K562 (cell line): ENCODE data around the gene MPZL1. TPM values are rescaled to one million over a fixed set of nuclear protein-coding genes. Genes with fewer than 3 reads are reported as not detected.

ENCODE experiments used
- ATAC-seq: fragments of 200-7000 bp; cut with Tn5 transposase; 3 replicates; pipeline ENCODE4 v1.9.1; 2020; ENCODE audit warnings: moderate library complexity
- BruUV-seq: library from RNA; stranded (reverse); fragments of 400-500 nt; replicated peaks from 2 replicates; lab custom pipeline; 2021; lab: Mats Ljungman, UMichigan
- CTCF ChIA-PET: fragments of 300-600 bp; formaldehyde crosslinking; extraction: SDS; loops from one replicate; lab custom pipeline; 2021; ENCODE audit warnings: low intra/inter-chr PET ratio; lab: Yijun Ruan, JAX
- POLR2A ChIA-PET: fragments of 300-600, 350-650 bp; sonication (Branson Sonifier 250); formaldehyde crosslinking; extraction: SDS; loops from one replicate; lab custom pipeline; 2021; ENCODE audit warnings: antibody characterized with exemption, inconsistent platforms; lab: Yijun Ruan, JAX
- DNase-seq, 4 experiments: peaks; one replicate each; pipeline versions ENCODE4 v3.0.0 to v3.0.0-alpha.2; 2011 to 2018; ENCODE audit warnings: low spot score in 3 of 4, mixed read lengths in 3 of 4; ENCODE audit errors: extremely low read depth in 1 of 4
- FAIRE-seq: peaks from 2 replicates; lab custom pipeline; 2011; peaks lifted over from hg19 to GRCh38; lab: Jason Lieb, UNC
- H2AFZ ChIP-seq: 2 replicates; pipeline ENCODE4 v1.6.0; 2011; ENCODE audit warnings: low read depth, low read length, control low read depth, inconsistent platforms
- H3K27ac ChIP-seq: fragments of 200-600 bp; 3 replicates; pipeline ENCODE4 v1.8.0; 2011; ENCODE audit warnings: low read depth, mild to moderate bottlenecking, control low read depth, inconsistent platforms, low read length, moderate library complexity, mixed read lengths; ENCODE audit errors: extremely low read depth
- H3K27me3 ChIP-seq, 2 experiments: fragments of 300-600 bp in 1 of 2; 2 replicates in 1 of 2; 3 replicates in 1 of 2; pipeline versions ENCODE4 v1.6.0 to v1.8.0; 2011; ENCODE audit warnings: inconsistent platforms in 2 of 2, low read length in 2 of 2, mild to moderate bottlenecking in 1 of 2, mixed read lengths in 1 of 2, moderate library complexity in 1 of 2; ENCODE audit not compliant: control insufficient read depth in 2 of 2, insufficient read depth in 2 of 2
- H3K36me3 ChIP-seq: fragments of 300-600 bp; 3 replicates; pipeline ENCODE4 v1.8.0; 2011; ENCODE audit warnings: mild to moderate bottlenecking, low read length, inconsistent platforms; ENCODE audit not compliant: control insufficient read depth, insufficient read depth
- H3K4me1 ChIP-seq, 2 experiments: fragments of 200-600 bp in 1 of 2; replicated peaks in 1 of 2; 2 replicates in 1 of 2; 3 replicates in 1 of 2; pipeline versions ENCODE4 v1.5.1 to v1.8.0; 2011; ENCODE audit warnings: inconsistent platforms in 2 of 2, low read length in 2 of 2, mild to moderate bottlenecking in 1 of 2, mixed read lengths in 1 of 2, moderate library complexity in 1 of 2; ENCODE audit not compliant: control insufficient read depth in 2 of 2, insufficient read depth in 2 of 2
- H3K4me2 ChIP-seq: 2 replicates; pipeline ENCODE4 v1.6.1; 2011; ENCODE audit warnings: low read length, control low read depth, inconsistent platforms, mixed read lengths; ENCODE audit not compliant: insufficient read depth
- H3K4me3 ChIP-seq: fragments of 200-600 bp; sonication (generic), shearing (Covaris generic); 2 replicates; pipeline ENCODE4 v1.5.1; 2016; ENCODE audit warnings: control low read depth, inconsistent platforms
- H3K79me2 ChIP-seq: fragments of 200-600 bp; 3 replicates; pipeline ENCODE4 v1.8.0; 2011; ENCODE audit warnings: low read length, inconsistent platforms; ENCODE audit not compliant: control insufficient read depth, insufficient read depth
- H3K9ac ChIP-seq, 2 experiments: 2 replicates each; pipeline versions ENCODE4 v1.6.0 to v1.6.1; 2011; ENCODE audit warnings: low read depth in 2 of 2, low read length in 2 of 2, control low read depth in 1 of 2, inconsistent platforms in 1 of 2, mild to moderate bottlenecking in 1 of 2, mixed read lengths in 1 of 2; ENCODE audit not compliant: insufficient read depth in 1 of 2
- H3K9me1 ChIP-seq: one replicate; pipeline ENCODE4 v1.6.0; 2011; ENCODE audit warnings: inconsistent platforms, mild to moderate bottlenecking, low read length, moderate library complexity; ENCODE audit not compliant: control insufficient read depth, insufficient read depth
- H3K9me3 ChIP-seq: replicated peaks from 2 replicates; pipeline ENCODE4 v1.5.1; 2011; ENCODE audit warnings: low read depth, low read length, inconsistent platforms; ENCODE audit not compliant: control insufficient read depth, insufficient read depth
- H4K20me1 ChIP-seq: replicated peaks from 2 replicates; pipeline ENCODE4 v1.6.1; 2011; ENCODE audit warnings: low read length, inconsistent platforms, mixed read lengths; ENCODE audit not compliant: control insufficient read depth, insufficient read depth
- ARID1B ChIP-seq: fragments of 450-650 bp; IDR thresholded peaks from 2 replicates; pipeline ENCODE4 v1.6.1; 2016; ENCODE audit warnings: antibody characterized with exemption, mild to moderate bottlenecking, inconsistent platforms
- EP300 ChIP-seq: IDR thresholded peaks from 2 replicates; pipeline ENCODE4 v1.6.1; 2012; ENCODE audit warnings: low read length, improper control_type of control experiment
- LARP7 ChIP-seq: fragments of 450-650 bp; IDR thresholded peaks from 2 replicates; pipeline ENCODE4 v1.6.1; 2016
- MEIS2 ChIP-seq: fragments of 450-650 bp; IDR thresholded peaks from 2 replicates; pipeline ENCODE4 v1.6.1; 2014; ENCODE audit warnings: mild to moderate bottlenecking; ENCODE audit not compliant: partially characterized antibody
- ZBED1 ChIP-seq: IDR thresholded peaks from 2 replicates; pipeline ENCODE4 v1.6.1; 2014
- ZNF121 ChIP-seq: sonication (generic); formaldehyde crosslinking; conservative IDR thresholded peaks from 2 replicates; pipeline ENCODE4 v1.8.0; 2022; ENCODE audit warnings: missing genetic modification reagents
- WGBS: fragments of 100-300 bp; shearing (Covaris generic); methylation state at CpG from one replicate; pipeline ENCODE4 v1.1.6; 2016; ENCODE audit warnings: low coverage, mixed read lengths; ENCODE audit not compliant: insufficient coverage; ENCODE audit errors: missing lambda C conversion rate; 5-methylcytosine and 5-hydroxymethylcytosine counted together
- in situ Hi-C: fragments of 300-500 bp; cut with MboI; formaldehyde crosslinking; loops from 4 replicates; pipeline ENCODE4 v1.15.0; 2018; ENCODE audit warnings: inconsistent platforms, mixed read lengths
- intact Hi-C: fragments of 100-400 bp; cut with micrococcal nuclease; formaldehyde crosslinking; loops from 2 replicates; pipeline ENCODE4 v1.14.2; 2022
- polyA plus RNA-seq, 8 experiments: library from polyadenylated mRNA; depleted of rRNA in 4 of 8; stranded (reverse) in 5 of 8; unstranded in 3 of 8; fragments of >200 nt; fragmentation: Nextera tagmentation in 2 of 8; fragmentation: Illumina TruSeq in 1 of 8; extraction: Ambion mirVana in 2 of 8; extraction: Trizol in 1 of 8; gene quantifications; 2 replicates each; pipeline versions ENCODE4 v1.2.1 to v1.2.3, GENCODE V29; 2011 to 2014; ENCODE audit warnings: inconsistent platforms in 1 of 8, missing spikeins in 1 of 8
- total RNA-seq, 7 experiments: library from RNA; depleted of rRNA in 6 of 7; stranded (reverse); fragments of >200 nt in 6 of 7; fragmentation: Illumina TruSeq in 2 of 7; extraction: Trizol in 2 of 7; gene quantifications; 2 replicates each; pipeline versions ENCODE4 v1.2.1 to v1.2.3, GENCODE V29; 2011 to 2021; ENCODE audit warnings: low replicate concordance in 1 of 7
- TF ChIP-seq, protein P1 (sequence below): fragments of 450-650 bp; formaldehyde crosslinking; conservative IDR thresholded peaks from 2 replicates; pipeline ENCODE4 v1.4.0; 2022; ENCODE audit warnings: mild to moderate bottlenecking, missing genetic modification characterization
- TF ChIP-seq, protein P2 (sequence below): sonication (generic); formaldehyde crosslinking; IDR thresholded peaks from 2 replicates; pipeline ENCODE4 v1.8.1; 2023; ENCODE audit warnings: mild to moderate bottlenecking, missing genetic modification reagents
- TF ChIP-seq, protein P3 (sequence below): sonication (generic); formaldehyde crosslinking; IDR thresholded peaks from 2 replicates; pipeline ENCODE4 v1.8.1; 2023; ENCODE audit warnings: missing genetic modification reagents, mild to moderate bottlenecking, borderline replicate concordance
- TF ChIP-seq, protein P4 (sequence below): fragments of 450-650 bp; formaldehyde crosslinking; IDR thresholded peaks from 2 replicates; pipeline ENCODE4 v1.4.0; 2020; ENCODE audit warnings: mild to moderate bottlenecking
- TF ChIP-seq, protein P5 (sequence below): fragments of 250-450 bp; sonication (Bioruptor Pico); IDR thresholded peaks from 2 replicates; pipeline ENCODE4 v1.8.0; 2022; ENCODE audit warnings: inconsistent platforms, mild to moderate bottlenecking, moderate library complexity, borderline replicate concordance

The MPZL1 gene
- total and polyA plus RNA-seq, 9 of the 15 experiments (the other 6 are each of a cell fraction or from before 2014, with no cell fraction given) = 14.5 to 153 (median 66.5) TPM

DNA sequence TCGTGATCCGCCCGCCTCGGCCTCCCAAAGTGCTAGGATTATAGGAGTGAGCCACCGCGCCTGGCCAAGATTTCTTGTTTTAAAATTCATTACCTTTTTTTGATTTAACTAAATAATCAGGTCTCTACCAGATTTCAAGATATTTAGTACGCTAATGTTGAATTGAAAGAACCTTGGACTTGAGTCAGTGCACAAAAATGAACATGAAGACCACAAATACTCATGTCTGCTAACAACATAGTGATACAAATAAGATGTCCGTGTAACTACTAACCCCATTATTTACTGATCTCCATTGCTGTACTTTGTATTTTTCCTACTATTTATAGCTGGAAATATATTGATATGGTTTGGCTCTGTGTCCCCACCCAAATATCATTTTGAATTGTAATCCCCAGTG, 16.4 kb downstream of the MPZL1 start (continued):
- TF ChIP-seq, protein P1, sequence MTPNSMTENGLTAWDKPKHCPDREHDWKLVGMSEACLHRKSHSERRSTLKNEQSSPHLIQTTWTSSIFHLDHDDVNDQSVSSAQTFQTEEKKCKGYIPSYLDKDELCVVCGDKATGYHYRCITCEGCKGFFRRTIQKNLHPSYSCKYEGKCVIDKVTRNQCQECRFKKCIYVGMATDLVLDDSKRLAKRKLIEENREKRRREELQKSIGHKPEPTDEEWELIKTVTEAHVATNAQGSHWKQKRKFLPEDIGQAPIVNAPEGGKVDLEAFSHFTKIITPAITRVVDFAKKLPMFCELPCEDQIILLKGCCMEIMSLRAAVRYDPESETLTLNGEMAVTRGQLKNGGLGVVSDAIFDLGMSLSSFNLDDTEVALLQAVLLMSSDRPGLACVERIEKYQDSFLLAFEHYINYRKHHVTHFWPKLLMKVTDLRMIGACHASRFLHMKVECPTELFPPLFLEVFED (CRISPR knock-in tag) = no peak
- TF ChIP-seq LARP7 (no peak), ZNF121 (CRISPR knock-in tag) (no peak)

DNA sequence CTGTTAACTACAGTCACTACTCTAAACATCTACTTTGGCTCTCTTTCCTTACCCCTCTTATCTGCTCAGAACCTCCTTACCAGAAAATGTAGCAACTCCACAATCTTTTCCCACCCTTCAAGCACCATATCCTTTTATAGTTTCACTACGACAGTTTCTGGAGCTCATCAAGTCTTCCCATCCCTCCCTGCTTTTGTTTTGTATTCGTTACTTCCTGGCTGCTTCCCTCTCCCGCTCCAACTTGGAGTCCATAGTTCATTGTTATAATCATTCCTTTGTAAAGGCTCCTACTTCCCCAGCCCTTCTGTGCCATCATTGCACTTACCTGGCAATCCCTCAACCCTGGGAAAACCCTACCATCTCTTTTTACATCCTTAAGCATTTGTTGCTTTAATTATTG, 18.0 kb downstream of the MPZL1 start:
- H3K9ac ChIP-seq = no peak overlapping the region
- intact Hi-C loops (no loop called here), in situ Hi-C loops (no loop called here)
- H3K4me1 ChIP-seq = peaks cover 0 to 23% of the 10 kb centered on the region in 2 experiments; a peak in 3 of 5 replicates
- peaks cover 6% of the 10 kb centered on the region; the same call in 2 of the 3 replicates for H3K36me3 ChIP-seq
- ATAC-seq (0 out of 3 replicates have a peak, but pooled peaks have one; percentile 17), FAIRE-seq (no peak), DNase-seq (no peak)
- H3K4me3 ChIP-seq = no peak overlapping the region
- no peak overlapping the region for H3K27ac ChIP-seq
- ChIA-PET CTCF (no interaction called here), POLR2A (interaction anchor here (0.6 to 1.8 kb wide), 8 partner anchors 10 to 191 kb away, joined by 3 to 7 read pairs (median 3); no protein-coding TSS in a partner anchor)
- H2AFZ ChIP-seq = no peak overlapping the region
- no peaks in the 10 kb centered on the region for H3K27me3 ChIP-seq
- no peaks in the 10 kb centered on the region for H4K20me1 ChIP-seq
- H3K9me3 ChIP-seq = peaks cover 2% of the 10 kb centered on the region; the same call in 1 of the 2 replicates
- no TSS peak for BruUV-seq
- 35% methylated on average over 3 of the region's 3 CpGs for WGBS
- H3K79me2 ChIP-seq = peaks cover 61% of the 10 kb centered on the region
- H3K4me2 ChIP-seq = no peak overlapping the region
- no peaks in the 10 kb centered on the region for H3K9me1 ChIP-seq
- TF ChIP-seq, protein P2, sequence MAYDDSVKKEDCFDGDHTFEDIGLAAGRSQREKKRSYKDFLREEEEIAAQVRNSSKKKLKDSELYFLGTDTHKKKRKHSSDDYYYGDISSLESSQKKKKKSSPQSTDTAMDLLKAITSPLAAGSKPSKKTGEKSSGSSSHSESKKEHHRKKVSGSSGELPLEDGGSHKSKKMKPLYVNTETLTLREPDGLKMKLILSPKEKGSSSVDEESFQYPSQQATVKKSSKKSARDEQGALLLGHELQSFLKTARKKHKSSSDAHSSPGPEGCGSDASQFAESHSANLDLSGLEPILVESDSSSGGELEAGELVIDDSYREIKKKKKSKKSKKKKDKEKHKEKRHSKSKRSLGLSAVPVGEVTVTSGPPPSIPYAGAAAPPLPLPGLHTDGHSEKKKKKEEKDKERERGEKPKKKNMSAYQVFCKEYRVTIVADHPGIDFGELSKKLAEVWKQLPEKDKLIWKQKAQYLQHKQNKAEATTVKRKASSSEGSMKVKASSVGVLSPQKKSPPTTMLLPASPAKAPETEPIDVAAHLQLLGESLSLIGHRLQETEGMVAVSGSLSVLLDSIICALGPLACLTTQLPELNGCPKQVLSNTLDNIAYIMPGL (CRISPR knock-in tag) = no peak
- TF ChIP-seq ZBED1 (no peak), EP300 (no peak), ARID1B (0 out of 2 replicates have a peak, but pooled peaks have one; percentile 29), MEIS2 (no peak)
- TF ChIP-seq, protein P3, sequence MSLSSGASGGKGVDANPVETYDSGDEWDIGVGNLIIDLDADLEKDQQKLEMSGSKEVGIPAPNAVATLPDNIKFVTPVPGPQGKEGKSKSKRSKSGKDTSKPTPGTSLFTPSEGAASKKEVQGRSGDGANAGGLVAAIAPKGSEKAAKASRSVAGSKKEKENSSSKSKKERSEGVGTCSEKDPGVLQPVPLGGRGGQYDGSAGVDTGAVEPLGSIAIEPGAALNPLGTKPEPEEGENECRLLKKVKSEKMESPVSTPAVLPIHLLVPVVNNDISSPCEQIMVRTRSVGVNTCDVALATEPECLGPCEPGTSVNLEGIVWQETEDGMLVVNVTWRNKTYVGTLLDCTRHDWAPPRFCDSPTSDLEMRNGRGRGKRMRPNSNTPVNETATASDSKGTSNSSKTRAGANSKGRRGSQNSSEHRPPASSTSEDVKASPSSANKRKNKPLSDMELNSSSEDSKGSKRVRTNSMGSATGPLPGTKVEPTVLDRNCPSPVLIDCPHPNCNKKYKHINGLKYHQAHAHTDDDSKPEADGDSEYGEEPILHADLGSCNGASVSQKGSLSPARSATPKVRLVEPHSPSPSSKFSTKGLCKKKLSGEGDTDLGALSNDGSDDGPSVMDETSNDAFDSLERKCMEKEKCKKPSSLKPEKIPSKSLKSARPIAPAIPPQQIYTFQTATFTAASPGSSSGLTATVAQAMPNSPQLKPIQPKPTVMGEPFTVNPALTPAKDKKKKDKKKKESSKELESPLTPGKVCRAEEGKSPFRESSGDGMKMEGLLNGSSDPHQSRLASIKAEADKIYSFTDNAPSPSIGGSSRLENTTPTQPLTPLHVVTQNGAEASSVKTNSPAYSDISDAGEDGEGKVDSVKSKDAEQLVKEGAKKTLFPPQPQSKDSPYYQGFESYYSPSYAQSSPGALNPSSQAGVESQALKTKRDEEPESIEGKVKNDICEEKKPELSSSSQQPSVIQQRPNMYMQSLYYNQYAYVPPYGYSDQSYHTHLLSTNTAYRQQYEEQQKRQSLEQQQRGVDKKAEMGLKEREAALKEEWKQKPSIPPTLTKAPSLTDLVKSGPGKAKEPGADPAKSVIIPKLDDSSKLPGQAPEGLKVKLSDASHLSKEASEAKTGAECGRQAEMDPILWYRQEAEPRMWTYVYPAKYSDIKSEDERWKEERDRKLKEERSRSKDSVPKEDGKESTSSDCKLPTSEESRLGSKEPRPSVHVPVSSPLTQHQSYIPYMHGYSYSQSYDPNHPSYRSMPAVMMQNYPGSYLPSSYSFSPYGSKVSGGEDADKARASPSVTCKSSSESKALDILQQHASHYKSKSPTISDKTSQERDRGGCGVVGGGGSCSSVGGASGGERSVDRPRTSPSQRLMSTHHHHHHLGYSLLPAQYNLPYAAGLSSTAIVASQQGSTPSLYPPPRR (CRISPR knock-in tag) = no peak
- TF ChIP-seq, protein P4, sequence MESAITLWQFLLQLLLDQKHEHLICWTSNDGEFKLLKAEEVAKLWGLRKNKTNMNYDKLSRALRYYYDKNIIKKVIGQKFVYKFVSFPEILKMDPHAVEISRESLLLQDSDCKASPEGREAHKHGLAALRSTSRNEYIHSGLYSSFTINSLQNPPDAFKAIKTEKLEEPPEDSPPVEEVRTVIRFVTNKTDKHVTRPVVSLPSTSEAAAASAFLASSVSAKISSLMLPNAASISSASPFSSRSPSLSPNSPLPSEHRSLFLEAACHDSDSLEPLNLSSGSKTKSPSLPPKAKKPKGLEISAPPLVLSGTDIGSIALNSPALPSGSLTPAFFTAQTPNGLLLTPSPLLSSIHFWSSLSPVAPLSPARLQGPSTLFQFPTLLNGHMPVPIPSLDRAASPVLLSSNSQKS (CRISPR knock-in tag) = no peak
- TF ChIP-seq, protein P5, sequence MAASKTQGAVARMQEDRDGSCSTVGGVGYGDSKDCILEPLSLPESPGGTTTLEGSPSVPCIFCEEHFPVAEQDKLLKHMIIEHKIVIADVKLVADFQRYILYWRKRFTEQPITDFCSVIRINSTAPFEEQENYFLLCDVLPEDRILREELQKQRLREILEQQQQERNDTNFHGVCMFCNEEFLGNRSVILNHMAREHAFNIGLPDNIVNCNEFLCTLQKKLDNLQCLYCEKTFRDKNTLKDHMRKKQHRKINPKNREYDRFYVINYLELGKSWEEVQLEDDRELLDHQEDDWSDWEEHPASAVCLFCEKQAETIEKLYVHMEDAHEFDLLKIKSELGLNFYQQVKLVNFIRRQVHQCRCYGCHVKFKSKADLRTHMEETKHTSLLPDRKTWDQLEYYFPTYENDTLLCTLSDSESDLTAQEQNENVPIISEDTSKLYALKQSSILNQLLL (CRISPR knock-in tag) = no peak
